GM10266 (cell line): ENCODE results near the gene TECTA.

Experiments used
- DNase-seq: peaks from one replicate; pipeline ENCODE4 v3.0.0; 2012; ENCODE audit errors: extremely low spot score
- CTCF ChIP-seq: IDR thresholded peaks from 2 replicates; pipeline ENCODE4 v1.5.1; 2012; ENCODE audit warnings: mild to moderate bottlenecking, low read depth; ENCODE audit not compliant: control insufficient read depth, insufficient read depth; ENCODE audit errors: missing control alignments

The TECTA gene

GRCh38 chr11:121212536-121213361, 111.7 kb downstream of the TECTA start:
- DNase-seq: no peak
- no peak for TF ChIP-seq CTCF

GRCh38 chr11:121213362-121213893, 112.4 kb downstream of the TECTA start:
- no peak for DNase-seq
- TF ChIP-seq CTCF: no peak

GRCh38 chr11:121214861-121215260, 113.8 kb downstream of the TECTA start:
- DNase-seq: no peak
- TF ChIP-seq CTCF: no peak

- no peak for TF ChIP-seq CTCF
- no peak for DNase-seq
Measured at GRCh38 chr11:121221496-121222200, 120.6 kb downstream of the TECTA start.

GRCh38 chr11:121223161-121223560, 122.1 kb downstream of the TECTA start:
- no peak for TF ChIP-seq CTCF
- DNase-seq: no peak

GRCh38 chr11:121225382-121225781, 124.3 kb downstream of the TECTA start:
- DNase-seq: no peak
- TF ChIP-seq CTCF: no peak
